Testis (tissue), 2 donors: ENCODE measurements around the gene WDR88.

Source experiments
- POLR2A ChIP-seq: fragments of 450-650 bp; IDR thresholded peaks from one replicate; pipeline ENCODE4 v1.6.1; 2017; ENCODE audit warnings: antibody characterized with exemption, mild to moderate bottlenecking, moderate library complexity
- TF ChIP-seq, protein P1 (sequence below), 3 experiments: fragments of 450-650 bp in 2 of 3; fragments of 200-600 bp in 1 of 3; sonication (generic) in 1 of 3; IDR thresholded peaks; one replicate each; pipeline ENCODE4 v1.5.1; 2016 to 2019; ENCODE audit warnings: antibody characterized with exemption in 3 of 3, mild to moderate bottlenecking in 2 of 3, moderate library complexity in 1 of 3

DNA sequence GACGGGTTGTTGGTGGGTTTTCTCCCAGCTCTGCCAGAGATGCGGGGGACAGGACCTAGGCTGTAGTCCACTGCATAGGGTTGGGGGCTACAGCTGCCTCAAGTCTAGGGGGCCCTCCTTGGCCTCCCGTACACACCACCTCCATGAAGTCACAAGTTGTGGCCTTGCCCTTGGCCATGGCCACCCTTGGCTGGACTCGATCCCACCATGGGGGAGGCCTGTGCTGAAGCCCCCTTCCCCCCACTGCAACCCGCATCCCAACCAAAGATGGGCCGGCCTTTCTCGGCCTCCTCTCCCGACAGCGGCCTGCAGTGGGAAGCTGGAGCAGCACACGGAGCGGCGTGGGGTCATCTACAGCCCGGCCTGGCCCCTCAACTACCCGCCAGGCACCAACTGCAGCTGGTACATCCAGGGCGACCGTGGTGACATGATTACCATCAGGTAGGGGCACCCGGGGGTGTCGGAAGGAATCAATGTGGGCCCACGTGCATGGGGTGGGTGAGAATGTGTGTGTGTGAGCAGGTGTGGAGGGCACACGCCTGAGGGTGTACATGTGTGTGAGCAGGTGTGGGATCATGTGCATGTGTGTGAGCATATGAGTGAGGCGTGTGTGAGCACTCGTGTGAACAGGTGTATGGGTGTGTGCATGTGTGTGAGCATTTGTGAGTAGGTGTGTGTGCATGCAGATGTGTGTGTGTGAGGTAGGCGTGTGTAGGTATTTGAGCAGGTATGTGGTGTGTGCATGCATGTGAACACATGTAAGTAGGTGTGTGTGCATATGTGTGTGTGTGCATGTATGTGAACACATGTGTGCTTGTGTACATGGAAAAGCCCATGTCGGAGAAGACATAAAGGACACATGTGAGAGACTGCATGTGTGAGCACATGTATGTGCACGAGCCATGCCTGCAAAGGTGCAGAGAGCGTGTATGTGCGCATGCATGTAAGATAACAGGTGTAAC lies 70.9 kb downstream of the WDR88 start:
- TF ChIP-seq, protein P1, sequence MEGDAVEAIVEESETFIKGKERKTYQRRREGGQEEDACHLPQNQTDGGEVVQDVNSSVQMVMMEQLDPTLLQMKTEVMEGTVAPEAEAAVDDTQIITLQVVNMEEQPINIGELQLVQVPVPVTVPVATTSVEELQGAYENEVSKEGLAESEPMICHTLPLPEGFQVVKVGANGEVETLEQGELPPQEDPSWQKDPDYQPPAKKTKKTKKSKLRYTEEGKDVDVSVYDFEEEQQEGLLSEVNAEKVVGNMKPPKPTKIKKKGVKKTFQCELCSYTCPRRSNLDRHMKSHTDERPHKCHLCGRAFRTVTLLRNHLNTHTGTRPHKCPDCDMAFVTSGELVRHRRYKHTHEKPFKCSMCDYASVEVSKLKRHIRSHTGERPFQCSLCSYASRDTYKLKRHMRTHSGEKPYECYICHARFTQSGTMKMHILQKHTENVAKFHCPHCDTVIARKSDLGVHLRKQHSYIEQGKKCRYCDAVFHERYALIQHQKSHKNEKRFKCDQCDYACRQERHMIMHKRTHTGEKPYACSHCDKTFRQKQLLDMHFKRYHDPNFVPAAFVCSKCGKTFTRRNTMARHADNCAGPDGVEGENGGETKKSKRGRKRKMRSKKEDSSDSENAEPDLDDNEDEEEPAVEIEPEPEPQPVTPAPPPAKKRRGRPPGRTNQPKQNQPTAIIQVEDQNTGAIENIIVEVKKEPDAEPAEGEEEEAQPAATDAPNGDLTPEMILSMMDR (IDR thresholded peaks at IDR 0.05): no peak
- TF ChIP-seq POLR2A: no peak
